ENCODE data around the gene ARHGEF28.

The ARHGEF28 gene

DNA sequence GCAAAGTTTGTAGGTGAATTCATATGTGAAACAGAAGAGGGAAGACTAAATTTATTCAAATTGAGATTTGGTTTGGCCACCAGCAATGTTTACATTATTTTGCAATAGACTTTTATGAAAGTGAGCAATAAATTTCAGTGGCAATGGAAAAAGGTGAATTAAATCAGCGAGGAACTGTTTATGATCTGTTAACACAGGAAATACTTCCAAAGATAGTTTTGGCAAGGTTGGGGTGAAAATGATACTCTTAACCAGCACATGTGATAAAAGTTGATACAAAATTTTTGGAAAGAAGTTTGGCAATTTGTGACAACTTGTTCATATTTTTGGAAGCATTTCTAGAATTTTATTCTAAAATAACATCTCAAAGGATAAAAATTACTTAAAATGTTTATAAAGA, 119.8 kb downstream of the ARHGEF28 start:
- TF ChIP-seq CTCF (conservative IDR thresholded peaks at IDR 0.05; ENCODE audit: low read length): no peak
- TF ChIP-seq EZH2phosphoT487 (IDR thresholded peaks at IDR 0.05; ENCODE audit: borderline replicate concordance): no peak
- H3K79me2 ChIP-seq (ENCODE audit: insufficient read depth, low read length): no peaks in the 10 kb centered on the region
- no peak overlapping the region for H3K4me3 ChIP-seq (ENCODE audit: low read length, poor library complexity, severe bottlenecking)
- H3K4me1 ChIP-seq (ENCODE audit: insufficient read depth, low read length, poor library complexity, severe bottlenecking): peaks cover 6% of the 10 kb centered on the region
- no peak overlapping the region for H2AFZ ChIP-seq (ENCODE audit: low read length)
- H3K9me2 ChIP-seq (replicated peaks; ENCODE audit: low read depth, low read length): no peaks in the 10 kb centered on the region
- H3K36me3 ChIP-seq (ENCODE audit: insufficient read depth, low read length): no peaks in the 10 kb centered on the region
- H3F3A ChIP-seq (ENCODE audit: low read depth): no peaks in the 10 kb centered on the region
- H3K27me3 ChIP-seq (ENCODE audit: insufficient read depth, low read length, poor library complexity, severe bottlenecking): no peaks in the 10 kb centered on the region
- no peak overlapping the region for H3K9ac ChIP-seq (ENCODE audit: low read depth, low read length, poor library complexity, severe bottlenecking)
- H4K20me1 ChIP-seq (ENCODE audit: insufficient read depth, low read length, poor library complexity, severe bottlenecking): no peaks in the 10 kb centered on the region
- H3K4me2 ChIP-seq (ENCODE audit: low read depth, low read length, poor library complexity, severe bottlenecking): no peak overlapping the region
- H3K9me3 ChIP-seq (ENCODE audit: insufficient read depth, low read depth, low read length): no peaks in the 10 kb centered on the region

DNA sequence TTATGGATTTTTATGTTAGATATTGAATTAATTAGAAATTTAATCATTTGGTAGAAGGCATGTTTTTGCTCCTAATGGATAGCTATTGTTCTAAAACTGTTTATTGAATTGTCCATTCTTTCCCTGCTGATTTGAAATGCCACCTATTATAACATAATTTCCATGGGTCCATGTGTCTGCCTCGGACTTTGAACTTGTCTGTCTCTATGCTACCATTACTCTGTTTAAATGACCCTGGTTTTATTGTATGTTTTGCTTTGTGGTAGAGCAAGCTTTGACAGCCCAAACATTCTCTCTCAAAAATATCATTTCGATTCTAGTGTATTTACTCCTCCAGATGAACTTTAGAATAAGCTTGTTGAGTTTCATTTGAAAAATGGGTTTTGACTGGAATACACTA, 120.6 kb downstream of the ARHGEF28 start:
- H3K9me2 ChIP-seq (replicated peaks; ENCODE audit: low read depth, low read length): no peaks in the 10 kb centered on the region
- TF ChIP-seq CTCF (conservative IDR thresholded peaks at IDR 0.05; ENCODE audit: low read length) (no peak), EZH2phosphoT487 (IDR thresholded peaks at IDR 0.05; ENCODE audit: borderline replicate concordance) (no peak)
- no peak overlapping the region for H3K9ac ChIP-seq (ENCODE audit: low read depth, low read length, poor library complexity, severe bottlenecking)
- no peak overlapping the region for H2AFZ ChIP-seq (ENCODE audit: low read length)
- no peak overlapping the region for H3K4me3 ChIP-seq (ENCODE audit: low read length, poor library complexity, severe bottlenecking)
- H4K20me1 ChIP-seq (ENCODE audit: insufficient read depth, low read length, poor library complexity, severe bottlenecking): no peaks in the 10 kb centered on the region
- H3K27me3 ChIP-seq (ENCODE audit: insufficient read depth, low read length, poor library complexity, severe bottlenecking): no peaks in the 10 kb centered on the region
- H3K4me2 ChIP-seq (ENCODE audit: low read depth, low read length, poor library complexity, severe bottlenecking): no peak overlapping the region
- no peaks in the 10 kb centered on the region for H3K79me2 ChIP-seq (ENCODE audit: insufficient read depth, low read length)
- H3K4me1 ChIP-seq (ENCODE audit: insufficient read depth, low read length, poor library complexity, severe bottlenecking): peaks cover 12% of the 10 kb centered on the region
- H3K9me3 ChIP-seq (ENCODE audit: insufficient read depth, low read depth, low read length): no peaks in the 10 kb centered on the region
- no peaks in the 10 kb centered on the region for H3F3A ChIP-seq (ENCODE audit: low read depth)
- H3K36me3 ChIP-seq (ENCODE audit: insufficient read depth, low read length): no peaks in the 10 kb centered on the region

DNA sequence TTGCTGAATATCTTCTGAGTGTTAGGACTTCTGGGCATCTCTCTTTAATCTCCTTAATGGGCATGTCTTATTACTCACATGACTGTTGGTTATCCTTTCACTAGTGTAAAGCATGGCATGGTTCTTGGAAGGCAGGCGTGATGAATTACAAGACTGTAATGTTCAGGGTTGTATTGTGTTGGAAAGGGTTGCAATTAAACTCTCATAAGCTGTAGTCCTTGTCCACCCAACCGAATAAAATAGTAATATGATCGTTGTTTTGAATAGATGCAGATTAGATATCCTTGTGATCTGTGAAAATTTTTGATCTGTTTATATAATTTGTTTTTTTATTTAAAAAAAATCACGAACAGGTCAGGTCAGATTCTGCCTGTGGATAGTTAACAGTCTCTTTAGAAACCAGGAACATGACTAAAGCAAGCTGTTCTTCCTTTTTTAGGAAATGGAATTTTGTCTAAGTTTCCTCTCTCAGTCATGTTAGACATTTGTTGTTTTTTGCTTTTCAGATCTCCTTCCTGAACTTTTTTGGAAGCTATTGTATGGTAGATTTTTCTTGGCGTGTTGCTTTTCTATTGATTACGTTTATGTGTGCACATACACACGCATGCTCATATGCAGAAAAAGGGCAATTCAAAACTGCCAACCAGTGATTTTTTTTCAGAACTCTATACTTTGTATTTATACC, 121.8 kb downstream of the ARHGEF28 start:
- Histone ChIP-seq H4K20me1 (ENCODE audit: insufficient read depth, low read length, poor library complexity, severe bottlenecking) (no peaks in the 10 kb centered on the region), H2AFZ (ENCODE audit: low read length) (no peak overlapping the region), H3K9me2 (replicated peaks; ENCODE audit: low read depth, low read length) (no peaks in the 10 kb centered on the region), H3K4me1 (ENCODE audit: insufficient read depth, low read length, poor library complexity, severe bottlenecking) (peaks cover 24% of the 10 kb centered on the region), H3K27me3 (ENCODE audit: insufficient read depth, low read length, poor library complexity, severe bottlenecking) (no peaks in the 10 kb centered on the region), H3K9ac (ENCODE audit: low read depth, low read length, poor library complexity, severe bottlenecking) (no peak overlapping the region), H3K4me3 (ENCODE audit: low read length, poor library complexity, severe bottlenecking) (no peak overlapping the region), H3K9me3 (ENCODE audit: insufficient read depth, low read depth, low read length) (no peaks in the 10 kb centered on the region), H3F3A (ENCODE audit: low read depth) (no peaks in the 10 kb centered on the region), H3K4me2 (ENCODE audit: low read depth, low read length, poor library complexity, severe bottlenecking) (no peak overlapping the region), H3K36me3 (ENCODE audit: insufficient read depth, low read length) (no peaks in the 10 kb centered on the region), H3K79me2 (ENCODE audit: insufficient read depth, low read length) (no peaks in the 10 kb centered on the region)
- TF ChIP-seq EZH2phosphoT487 (IDR thresholded peaks at IDR 0.05; ENCODE audit: borderline replicate concordance) (no peak), CTCF (conservative IDR thresholded peaks at IDR 0.05; ENCODE audit: low read length) (no peak)

All from Loucy (cell line).